Measurements from ENCODE around the gene RASGRF1. TPM values are rescaled to one million over a fixed set of nuclear protein-coding genes. Genes with fewer than 3 reads are reported as not detected.

RASGRF1 gene, protein sequence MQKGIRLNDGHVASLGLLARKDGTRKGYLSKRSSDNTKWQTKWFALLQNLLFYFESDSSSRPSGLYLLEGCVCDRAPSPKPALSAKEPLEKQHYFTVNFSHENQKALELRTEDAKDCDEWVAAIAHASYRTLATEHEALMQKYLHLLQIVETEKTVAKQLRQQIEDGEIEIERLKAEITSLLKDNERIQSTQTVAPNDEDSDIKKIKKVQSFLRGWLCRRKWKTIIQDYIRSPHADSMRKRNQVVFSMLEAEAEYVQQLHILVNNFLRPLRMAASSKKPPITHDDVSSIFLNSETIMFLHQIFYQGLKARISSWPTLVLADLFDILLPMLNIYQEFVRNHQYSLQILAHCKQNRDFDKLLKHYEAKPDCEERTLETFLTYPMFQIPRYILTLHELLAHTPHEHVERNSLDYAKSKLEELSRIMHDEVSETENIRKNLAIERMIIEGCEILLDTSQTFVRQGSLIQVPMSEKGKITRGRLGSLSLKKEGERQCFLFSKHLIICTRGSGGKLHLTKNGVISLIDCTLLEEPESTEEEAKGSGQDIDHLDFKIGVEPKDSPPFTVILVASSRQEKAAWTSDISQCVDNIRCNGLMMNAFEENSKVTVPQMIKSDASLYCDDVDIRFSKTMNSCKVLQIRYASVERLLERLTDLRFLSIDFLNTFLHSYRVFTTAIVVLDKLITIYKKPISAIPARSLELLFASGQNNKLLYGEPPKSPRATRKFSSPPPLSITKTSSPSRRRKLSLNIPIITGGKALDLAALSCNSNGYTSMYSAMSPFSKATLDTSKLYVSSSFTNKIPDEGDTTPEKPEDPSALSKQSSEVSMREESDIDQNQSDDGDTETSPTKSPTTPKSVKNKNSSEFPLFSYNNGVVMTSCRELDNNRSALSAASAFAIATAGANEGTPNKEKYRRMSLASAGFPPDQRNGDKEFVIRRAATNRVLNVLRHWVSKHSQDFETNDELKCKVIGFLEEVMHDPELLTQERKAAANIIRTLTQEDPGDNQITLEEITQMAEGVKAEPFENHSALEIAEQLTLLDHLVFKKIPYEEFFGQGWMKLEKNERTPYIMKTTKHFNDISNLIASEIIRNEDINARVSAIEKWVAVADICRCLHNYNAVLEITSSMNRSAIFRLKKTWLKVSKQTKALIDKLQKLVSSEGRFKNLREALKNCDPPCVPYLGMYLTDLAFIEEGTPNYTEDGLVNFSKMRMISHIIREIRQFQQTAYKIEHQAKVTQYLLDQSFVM (N-terminal part only)
- total RNA-seq: 0.16 and 0.17 TPM in 2 replicates
- long read RNA-seq: 0 reads

DNA sequence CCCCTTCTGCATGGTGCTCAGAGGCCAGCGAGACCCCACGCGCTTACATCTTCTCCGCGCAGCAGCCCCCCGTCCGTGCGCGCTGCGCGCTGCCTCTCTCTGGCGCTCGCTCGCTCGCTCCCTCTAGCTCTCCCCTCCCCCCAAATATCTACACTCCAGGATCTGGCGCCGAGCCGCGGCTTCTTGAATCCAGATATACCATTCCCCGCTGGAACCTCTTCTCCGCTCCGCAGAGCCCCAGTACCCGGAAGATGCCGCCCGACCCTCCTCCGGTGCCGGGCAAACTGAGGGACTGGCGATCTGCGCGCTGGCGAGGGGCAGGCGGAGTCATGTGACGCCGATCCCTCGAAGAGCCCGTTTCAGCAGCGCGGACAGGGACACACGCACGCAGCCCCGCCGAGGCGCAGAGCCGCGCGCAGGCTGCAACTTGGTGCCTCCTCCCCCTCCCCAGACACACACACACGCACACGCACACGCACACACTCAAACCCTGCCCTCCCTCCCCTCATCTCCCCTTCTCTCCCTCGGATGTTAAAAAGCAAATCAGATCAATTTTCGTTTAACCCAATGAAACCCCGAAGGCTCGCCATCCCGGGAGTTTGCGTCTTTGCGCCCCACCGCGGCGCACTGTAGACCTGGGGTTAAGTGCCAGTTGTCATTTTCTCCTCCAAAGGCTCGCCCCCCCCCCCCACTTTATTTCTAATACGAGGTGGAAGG, at the start of gene RASGRF1:
TSS of gene RASGRF1 (minus strand) at position 294 of the 717 bp plus-strand sequence. CDS start at position 12, 282 bp downstream.
- H3K27ac Mint-ChIP-seq: no peak within 1 kb of the TSS

DNA sequence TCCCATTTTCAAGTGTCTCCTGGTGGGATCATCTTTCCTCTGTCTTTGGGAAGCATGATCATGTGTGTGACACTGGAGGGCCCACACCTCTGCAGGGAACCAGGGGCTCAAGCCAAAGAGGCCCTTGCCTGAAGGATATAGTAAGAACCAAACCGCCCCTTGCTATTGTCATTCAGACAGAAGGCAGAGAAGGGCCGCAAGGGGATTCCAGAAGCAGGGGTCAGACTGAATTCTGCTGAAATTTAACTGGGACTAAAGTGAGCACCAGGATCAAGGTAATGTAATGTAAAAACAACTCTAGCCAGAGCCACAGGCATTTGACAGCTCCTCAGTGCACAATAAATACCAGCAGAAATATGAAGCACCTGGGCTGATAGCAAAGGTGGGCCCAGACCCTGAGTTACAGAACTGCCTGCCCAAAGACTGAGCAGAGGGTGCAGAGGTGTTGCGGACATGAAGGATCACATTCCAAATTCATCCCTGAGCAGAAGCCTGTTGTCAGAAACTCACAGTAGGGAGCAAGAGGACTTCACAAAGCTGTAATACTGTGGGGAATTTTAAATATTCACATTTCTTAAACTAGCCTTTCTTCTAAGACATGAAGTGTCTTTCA, 46.0 kb upstream of the RASGRF1 start:
- Mint-ChIP-seq H3K27me3 (peaks cover 13% of the 10 kb centered on the region), H3K4me3 (ENCODE audit: low read depth) (no peak overlapping the region), H3K9me3 (ENCODE audit: low read depth) (peaks cover 8% of the 10 kb centered on the region), H3K27ac (no peak overlapping the region), H3K4me1 (ENCODE audit: low read depth) (no peaks in the 10 kb centered on the region), H3K36me3 (ENCODE audit: insufficient read depth) (no peaks in the 10 kb centered on the region)
- no peak for DNase-seq (ENCODE audit: low spot score, unreplicated experiment)
- TF ChIP-seq, protein P1, sequence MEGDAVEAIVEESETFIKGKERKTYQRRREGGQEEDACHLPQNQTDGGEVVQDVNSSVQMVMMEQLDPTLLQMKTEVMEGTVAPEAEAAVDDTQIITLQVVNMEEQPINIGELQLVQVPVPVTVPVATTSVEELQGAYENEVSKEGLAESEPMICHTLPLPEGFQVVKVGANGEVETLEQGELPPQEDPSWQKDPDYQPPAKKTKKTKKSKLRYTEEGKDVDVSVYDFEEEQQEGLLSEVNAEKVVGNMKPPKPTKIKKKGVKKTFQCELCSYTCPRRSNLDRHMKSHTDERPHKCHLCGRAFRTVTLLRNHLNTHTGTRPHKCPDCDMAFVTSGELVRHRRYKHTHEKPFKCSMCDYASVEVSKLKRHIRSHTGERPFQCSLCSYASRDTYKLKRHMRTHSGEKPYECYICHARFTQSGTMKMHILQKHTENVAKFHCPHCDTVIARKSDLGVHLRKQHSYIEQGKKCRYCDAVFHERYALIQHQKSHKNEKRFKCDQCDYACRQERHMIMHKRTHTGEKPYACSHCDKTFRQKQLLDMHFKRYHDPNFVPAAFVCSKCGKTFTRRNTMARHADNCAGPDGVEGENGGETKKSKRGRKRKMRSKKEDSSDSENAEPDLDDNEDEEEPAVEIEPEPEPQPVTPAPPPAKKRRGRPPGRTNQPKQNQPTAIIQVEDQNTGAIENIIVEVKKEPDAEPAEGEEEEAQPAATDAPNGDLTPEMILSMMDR (IDR thresholded peaks at IDR 0.05; ENCODE audit: unreplicated experiment): no peak

More for the DNA sequence above, at the start of gene RASGRF1:
- Mint-ChIP-seq H3K4me1 (ENCODE audit: low read depth) (peaks cover 10% of the 10 kb centered on the region), H3K4me3 (ENCODE audit: low read depth) (peak within 1 kb of the TSS; percentile 70), H3K9me3 (ENCODE audit: low read depth) (no peaks in the 10 kb centered on the region), H3K36me3 (ENCODE audit: insufficient read depth) (no peaks in the 10 kb centered on the region), H3K27me3 (peaks cover 89% of the 10 kb centered on the region)
- TF ChIP-seq, protein P1 (IDR thresholded peaks at IDR 0.05; ENCODE audit: unreplicated experiment): no peak
- no peak for DNase-seq (ENCODE audit: low spot score, unreplicated experiment)

DNA sequence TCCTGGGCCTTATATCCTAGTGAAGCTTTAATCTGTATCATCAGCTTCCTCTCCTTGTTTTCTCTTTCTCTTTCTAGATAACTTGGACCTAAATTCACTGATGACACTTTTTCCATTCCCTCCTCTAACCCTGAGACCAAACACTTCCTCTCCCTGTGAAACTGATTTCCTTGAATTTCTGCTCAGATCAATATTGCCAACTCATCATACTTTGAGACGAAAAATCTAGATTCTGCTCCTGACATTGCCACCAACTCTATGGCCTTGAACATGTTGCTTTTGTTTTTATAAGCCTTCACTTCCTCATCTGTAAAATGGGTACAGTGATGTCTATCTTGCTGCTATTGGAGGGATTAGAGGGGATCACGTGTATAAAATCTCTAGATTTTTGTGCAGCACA, 42.7 kb upstream of the RASGRF1 start:
- no peaks in the 10 kb centered on the region for H3K4me1 Mint-ChIP-seq (ENCODE audit: low read depth)
- no peak for DNase-seq (ENCODE audit: low spot score, unreplicated experiment)
- H3K27me3 Mint-ChIP-seq: peaks cover 14% of the 10 kb centered on the region
- TF ChIP-seq, protein P1 (IDR thresholded peaks at IDR 0.05; ENCODE audit: unreplicated experiment): no peak
- no peak overlapping the region for H3K4me3 Mint-ChIP-seq (ENCODE audit: low read depth)
- H3K27ac Mint-ChIP-seq: no peak overlapping the region
- no peaks in the 10 kb centered on the region for H3K36me3 Mint-ChIP-seq (ENCODE audit: insufficient read depth)
- H3K9me3 Mint-ChIP-seq (ENCODE audit: low read depth): peaks cover 8% of the 10 kb centered on the region

DNA sequence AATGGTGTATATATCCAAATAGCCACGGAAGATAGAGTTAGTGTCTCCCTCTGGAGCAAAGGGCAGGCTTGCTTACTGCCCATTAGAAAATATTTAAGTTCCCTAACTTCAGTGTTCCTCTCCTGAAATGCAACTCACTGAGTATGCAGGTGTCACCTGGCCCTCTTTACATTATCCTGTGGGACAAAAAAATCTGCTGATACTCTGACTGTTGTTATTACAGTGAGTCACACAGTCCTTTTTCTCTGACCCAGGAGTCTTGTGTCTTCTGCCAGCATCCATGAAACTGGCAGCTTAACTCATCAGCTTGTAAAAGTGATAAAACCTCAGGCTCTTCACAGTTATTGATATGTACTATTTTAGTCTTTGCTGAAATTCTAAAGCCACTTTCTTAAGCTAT, 42.2 kb upstream of the RASGRF1 start:
- TF ChIP-seq, protein P1 (IDR thresholded peaks at IDR 0.05; ENCODE audit: unreplicated experiment): no peak
- Mint-ChIP-seq H3K27me3 (peaks cover 11% of the 10 kb centered on the region), H3K9me3 (ENCODE audit: low read depth) (peaks cover 9% of the 10 kb centered on the region), H3K27ac (no peak overlapping the region), H3K36me3 (ENCODE audit: insufficient read depth) (no peaks in the 10 kb centered on the region), H3K4me1 (ENCODE audit: low read depth) (no peaks in the 10 kb centered on the region), H3K4me3 (ENCODE audit: low read depth) (no peak overlapping the region)
- DNase-seq (ENCODE audit: low spot score, unreplicated experiment): no peak

Measured in progenitor cell of endocrine pancreas (in vitro differentiated cells).